CD1c-positive myeloid dendritic cell (primary cell): ENCODE measurements around the gene FOXP4.

Experiments
- DNase-seq: peaks from one replicate; pipeline ENCODE4 v3.0.0-alpha.2; 2016; ENCODE audit errors: extremely low spot score

The FOXP4 gene

GRCh38 chr6:41545703-41546474 is at the start of gene FOXP4:
TSS of gene FOXP4 (plus strand) at chr6:41546381. CDS start at chr6:41565761, 19,380 bp downstream.
- peak; percentile 67 for DNase-seq

- no peak for DNase-seq
Observed at GRCh38 chr6:41497573-41497972, 48.6 kb upstream of the FOXP4 start.

GRCh38 chr6:41497994-41498393 is 48.2 kb upstream of the FOXP4 start:
- no peak for DNase-seq

GRCh38 chr6:41498968-41499599 is 47.1 kb upstream of the FOXP4 start:
- no peak for DNase-seq

GRCh38 chr6:41500561-41500960 is 45.6 kb upstream of the FOXP4 start:
- DNase-seq: no peak

- no peak for DNase-seq
Observed at GRCh38 chr6:41502566-41502916, 43.6 kb upstream of the FOXP4 start.

- peak; percentile 3 for DNase-seq
Observed at GRCh38 chr6:41502917-41503671, 43.1 kb upstream of the FOXP4 start.

GRCh38 chr6:41503827-41504465 is 42.2 kb upstream of the FOXP4 start:
- no peak for DNase-seq

- no peak for DNase-seq
Observed at GRCh38 chr6:41504466-41505121, 41.6 kb upstream of the FOXP4 start.

- DNase-seq: no peak
Observed at GRCh38 chr6:41505122-41506049, 40.8 kb upstream of the FOXP4 start.

- no peak for DNase-seq
Observed at GRCh38 chr6:41508479-41508878, 37.7 kb upstream of the FOXP4 start.

GRCh38 chr6:41509580-41509979 is 36.6 kb upstream of the FOXP4 start:
- no peak for DNase-seq

GRCh38 chr6:41511443-41512060 is 34.6 kb upstream of the FOXP4 start:
- no peak for DNase-seq

- DNase-seq: no peak
Observed at GRCh38 chr6:41512146-41512701, 34.0 kb upstream of the FOXP4 start.

- DNase-seq: no peak
Observed at GRCh38 chr6:41515995-41516394, 30.2 kb upstream of the FOXP4 start.

GRCh38 chr6:41518118-41518517 is 28.1 kb upstream of the FOXP4 start:
- DNase-seq: no peak

- DNase-seq: no peak
Observed at GRCh38 chr6:41519305-41519744, 26.9 kb upstream of the FOXP4 start.

- no peak for DNase-seq
Observed at GRCh38 chr6:41519745-41520699, 26.2 kb upstream of the FOXP4 start.
